RPMI7951 (cell line): Measurements from ENCODE around the gene GIT1. TPM values are rescaled to one million over a fixed set of nuclear protein-coding genes. Genes with fewer than 3 reads are reported as not detected.
A peak's percentile ranks its signal among the peaks of the same experiment; 100 is the strongest.

Experiments used
- DNase-seq: peaks from one replicate; pipeline ENCODE4 v3.0.0-alpha.2; 2012; ENCODE audit warnings: low read depth
- total RNA-seq: library from RNA; depleted of rRNA; stranded (reverse); fragments of >200 nt; shearing (Covaris generic); gene quantifications from 2 replicates; pipeline ENCODE4 v1.2.3, GENCODE V29; 2014

The GIT1 gene
- total RNA-seq, 1 experiment from 2014 or later = 12.0 TPM

DNA sequence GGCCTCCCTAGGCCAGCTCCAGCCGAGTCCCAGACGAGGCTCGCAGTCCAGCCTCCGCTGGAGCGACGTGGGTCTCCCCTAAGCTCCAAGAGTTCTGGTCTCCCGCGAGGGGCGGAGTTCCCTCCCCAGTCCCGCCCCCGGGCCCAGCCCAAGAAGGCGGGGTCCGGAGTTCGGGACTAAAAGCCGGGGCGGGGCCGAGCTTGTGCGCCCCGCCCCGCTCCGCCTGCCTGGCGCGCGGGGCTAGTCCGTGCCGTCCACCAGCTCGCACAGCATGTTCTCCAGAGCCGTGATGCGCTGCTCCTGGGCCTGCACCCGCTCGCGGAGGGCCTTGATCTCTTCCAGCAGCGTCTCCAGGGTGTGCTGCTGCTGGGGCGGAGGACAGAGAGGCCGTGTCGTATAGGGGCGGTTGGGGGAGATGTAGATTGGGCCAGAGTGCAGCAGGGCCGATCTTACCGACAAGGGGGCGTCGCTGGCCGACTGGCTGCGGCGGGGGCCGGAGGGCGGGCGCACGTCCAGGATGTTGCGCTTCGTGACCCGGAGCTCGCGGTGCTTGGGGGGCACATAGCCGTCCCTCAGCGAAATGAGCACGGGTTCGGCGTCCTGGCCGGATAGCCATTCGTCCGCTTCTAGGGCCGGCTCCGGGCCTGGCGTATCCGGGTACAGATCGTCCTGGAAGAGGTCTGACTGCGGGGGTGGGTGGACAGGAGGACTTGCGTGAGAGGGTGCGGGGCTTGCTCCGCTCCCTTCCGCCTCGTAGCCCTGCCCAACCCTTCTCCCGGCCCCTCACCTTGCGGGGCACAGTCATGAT is 26.2 kb upstream of the GIT1 start:
- DNase-seq = peak; percentile 41

DNA sequence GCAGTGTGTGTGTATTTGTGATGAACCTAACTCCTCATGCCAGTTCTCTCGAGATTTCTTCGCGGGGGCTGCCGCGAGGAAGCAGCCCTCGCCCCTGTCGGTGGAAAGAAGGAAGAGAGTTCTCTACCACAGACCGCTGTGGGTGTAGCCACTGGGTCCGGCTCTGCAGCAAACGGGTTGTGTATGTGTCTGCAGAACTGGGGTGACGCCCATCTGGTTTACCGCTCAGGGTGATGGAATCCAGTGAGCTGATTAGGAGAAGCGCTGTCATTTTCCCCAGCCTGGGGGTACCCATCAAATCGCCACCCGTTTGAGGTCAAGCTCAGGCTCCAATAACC is 25.6 kb upstream of the GIT1 start:
- DNase-seq = no peak

GRCh38 chr17:29614349-29615047 is 25.1 kb upstream of the GIT1 start:
- no peak for DNase-seq

DNA sequence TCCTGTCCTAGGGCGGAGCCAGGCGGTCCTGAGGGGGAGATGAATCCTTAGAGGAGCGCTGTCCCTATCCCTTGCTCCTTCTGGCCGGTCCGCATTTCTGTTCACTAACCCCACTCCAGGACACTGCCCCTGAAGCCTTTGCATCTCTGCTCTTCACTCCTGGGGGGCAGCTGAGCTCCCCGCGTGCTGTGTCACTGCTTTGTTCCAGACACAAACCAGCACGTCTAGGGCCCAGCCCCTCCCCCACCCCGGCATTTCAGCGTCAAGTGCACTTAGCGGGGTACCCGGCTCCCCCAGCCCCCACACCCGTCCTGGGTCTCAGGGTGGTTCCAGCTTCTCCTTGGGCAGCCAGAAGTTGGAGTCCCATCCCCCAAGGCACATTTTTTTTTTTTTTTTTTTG is 24.4 kb upstream of the GIT1 start:
- DNase-seq = no peak

GRCh38 chr17:29613352-29613837 is 23.9 kb upstream of the GIT1 start:
- DNase-seq = no peak

- no peak for DNase-seq
Measured at GRCh38 chr17:29612404-29613280, 23.2 kb upstream of the GIT1 start.

- no peak for DNase-seq
Measured at GRCh38 chr17:29612094-29612403, 22.6 kb upstream of the GIT1 start.

DNA sequence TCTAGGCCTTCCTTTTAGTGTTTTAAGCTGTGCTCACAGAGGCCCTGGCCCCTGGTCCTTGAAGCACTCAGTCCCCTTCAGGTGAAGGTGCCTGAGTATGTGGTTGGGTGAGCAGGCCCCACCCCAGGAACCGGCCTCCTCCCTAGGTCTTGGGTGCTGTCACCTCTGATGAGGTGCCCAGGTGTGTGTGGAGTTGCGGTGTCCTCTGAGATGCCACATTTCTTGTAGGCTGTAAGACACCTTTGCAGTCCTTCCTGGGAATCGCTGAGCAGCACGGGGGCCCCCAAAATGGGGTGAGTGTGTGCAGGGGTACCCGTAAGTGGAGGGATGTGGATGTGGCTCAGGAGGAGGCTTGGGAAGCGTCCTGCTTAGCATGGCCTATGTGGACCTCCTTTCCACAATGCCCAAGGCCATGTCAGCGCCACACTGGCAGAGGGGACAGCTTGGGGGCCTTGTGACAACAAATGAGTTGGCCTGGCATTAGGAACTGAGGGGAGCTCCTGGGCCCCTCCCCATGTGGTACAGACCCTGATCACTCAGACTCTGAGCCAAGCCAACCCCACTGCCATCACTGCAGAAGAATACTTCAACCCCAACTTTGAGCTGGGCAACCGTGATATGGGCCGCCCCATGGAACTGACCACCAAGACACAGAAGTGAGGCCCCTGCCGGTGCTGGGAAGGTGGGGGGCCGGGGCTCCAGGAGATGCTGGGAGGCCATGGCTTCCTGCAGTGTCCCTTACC is 22.1 kb upstream of the GIT1 start:
- DNase-seq = no peak

DNA sequence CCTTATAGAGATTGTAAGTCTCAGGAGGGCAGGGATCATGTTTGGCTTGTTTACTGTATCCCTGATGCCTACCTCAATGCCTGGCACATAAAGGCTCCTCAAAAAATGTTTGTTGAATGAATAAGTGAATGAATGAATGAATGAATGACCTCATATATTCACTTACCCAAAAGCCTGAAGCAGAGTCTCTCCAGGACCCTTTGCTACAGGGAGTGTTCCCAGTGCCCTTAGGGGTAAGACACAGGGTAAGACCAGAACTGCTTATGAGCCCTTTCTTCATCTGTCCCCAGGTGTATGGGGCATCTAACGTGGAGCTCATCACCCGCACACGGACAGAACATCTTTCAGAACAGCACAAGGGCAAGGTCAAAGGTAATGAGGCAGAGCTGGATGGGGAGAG is 20.9 kb upstream of the GIT1 start:
- DNase-seq = no peak

DNA sequence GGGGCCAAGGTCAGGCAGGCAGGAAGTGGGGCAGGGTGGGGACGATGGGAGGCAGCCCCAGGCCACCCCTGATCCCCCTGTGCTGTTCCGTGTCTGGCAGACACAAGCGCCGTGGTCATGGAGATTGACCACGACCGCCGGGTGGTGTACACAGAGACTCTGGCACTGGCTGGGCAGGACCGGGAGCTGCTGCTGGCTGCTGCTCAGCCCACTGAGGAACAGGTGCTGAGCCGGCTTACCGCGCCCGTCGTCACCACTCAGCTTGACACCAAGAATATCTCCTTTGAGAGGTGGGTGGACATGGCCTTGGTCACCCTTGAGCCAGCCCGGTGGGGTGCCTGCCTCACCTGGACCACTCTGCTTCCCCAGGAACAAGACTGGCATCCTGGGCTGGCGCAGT is 19.5 kb upstream of the GIT1 start:
- DNase-seq = no peak

DNA sequence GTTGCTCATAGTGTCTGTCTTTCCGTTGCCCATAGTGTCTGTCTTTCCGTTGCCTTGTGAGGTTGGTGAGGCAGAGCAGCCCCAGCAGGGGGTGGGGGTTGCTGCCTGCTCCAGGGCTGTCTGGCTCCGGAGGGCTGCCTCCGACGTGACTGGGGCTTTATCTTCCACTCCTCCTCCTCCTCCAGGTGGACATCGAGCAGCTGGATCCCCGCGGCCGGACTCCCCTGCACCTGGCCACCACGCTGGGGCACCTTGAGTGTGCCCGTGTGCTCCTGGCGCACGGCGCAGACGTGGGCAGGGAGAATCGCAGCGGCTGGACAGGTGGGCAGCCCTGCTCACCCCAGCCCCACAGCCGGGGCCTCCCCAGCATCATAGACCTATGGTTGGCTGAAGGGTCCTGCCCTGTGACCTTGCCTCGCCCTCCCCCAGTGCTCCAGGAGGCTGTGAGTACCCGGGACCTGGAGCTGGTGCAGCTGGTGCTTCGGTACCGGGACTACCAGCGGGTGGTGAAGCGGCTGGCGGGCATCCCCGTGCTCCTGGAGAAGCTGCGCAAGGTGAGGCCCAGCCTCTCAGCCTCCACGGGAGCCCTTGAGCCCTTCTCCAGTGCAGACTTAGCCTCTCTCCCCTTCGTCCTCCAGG is 18.2 kb upstream of the GIT1 start:
- no peak for DNase-seq

DNA sequence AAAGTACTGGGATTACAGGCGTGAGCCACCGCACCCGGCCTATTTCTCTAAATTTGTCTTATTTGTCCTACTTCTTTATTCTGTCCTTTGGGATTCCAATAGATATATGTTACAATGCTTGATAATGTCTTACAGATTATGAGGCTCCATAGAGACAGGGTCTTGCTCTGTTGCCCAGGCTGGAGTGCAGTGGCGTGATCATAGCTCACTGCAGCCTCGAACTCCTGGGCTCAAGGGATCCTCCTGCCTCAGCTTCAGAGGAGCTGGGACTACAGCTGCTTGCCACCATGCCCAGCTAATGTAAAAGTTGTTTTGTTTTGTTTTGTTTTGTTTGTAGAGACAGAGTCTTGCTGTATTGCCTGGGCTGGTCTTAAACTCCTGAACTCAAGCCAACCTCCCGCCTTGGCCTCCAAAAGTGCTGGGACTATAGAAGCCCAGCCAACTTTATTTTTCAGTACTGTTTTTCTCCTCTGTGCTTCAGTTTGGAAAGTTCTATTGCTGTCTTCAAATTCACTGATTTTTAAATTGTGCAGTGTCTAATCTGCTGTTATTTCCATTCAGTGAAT is 13.7 kb upstream of the GIT1 start:
- DNase-seq = no peak

- no peak for DNase-seq
Measured at GRCh38 chr17:29597361-29598172, 8.1 kb upstream of the GIT1 start.

DNA sequence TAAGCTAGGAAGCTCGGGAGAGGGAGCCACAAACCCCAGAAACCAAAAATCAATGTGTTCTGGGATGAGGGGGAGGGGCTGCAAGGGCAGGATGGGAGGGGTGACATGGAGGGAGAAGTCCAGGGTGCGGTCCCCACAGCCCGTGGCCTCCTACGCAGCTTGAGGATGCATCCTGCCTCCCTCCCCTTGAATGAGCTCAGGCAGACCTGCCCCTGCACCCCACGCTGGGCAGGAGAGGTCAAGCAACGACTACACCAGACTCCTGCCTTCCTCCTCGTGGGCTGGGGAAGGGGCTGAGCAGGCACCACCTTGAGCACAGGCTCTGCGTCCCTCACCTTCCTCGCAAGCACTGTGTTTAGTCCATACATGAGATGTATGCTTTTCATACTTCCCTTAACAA is 7.4 kb upstream of the GIT1 start:
- DNase-seq = no peak

GRCh38 chr17:29595943-29596774 is 6.7 kb upstream of the GIT1 start:
- no peak for DNase-seq

DNA sequence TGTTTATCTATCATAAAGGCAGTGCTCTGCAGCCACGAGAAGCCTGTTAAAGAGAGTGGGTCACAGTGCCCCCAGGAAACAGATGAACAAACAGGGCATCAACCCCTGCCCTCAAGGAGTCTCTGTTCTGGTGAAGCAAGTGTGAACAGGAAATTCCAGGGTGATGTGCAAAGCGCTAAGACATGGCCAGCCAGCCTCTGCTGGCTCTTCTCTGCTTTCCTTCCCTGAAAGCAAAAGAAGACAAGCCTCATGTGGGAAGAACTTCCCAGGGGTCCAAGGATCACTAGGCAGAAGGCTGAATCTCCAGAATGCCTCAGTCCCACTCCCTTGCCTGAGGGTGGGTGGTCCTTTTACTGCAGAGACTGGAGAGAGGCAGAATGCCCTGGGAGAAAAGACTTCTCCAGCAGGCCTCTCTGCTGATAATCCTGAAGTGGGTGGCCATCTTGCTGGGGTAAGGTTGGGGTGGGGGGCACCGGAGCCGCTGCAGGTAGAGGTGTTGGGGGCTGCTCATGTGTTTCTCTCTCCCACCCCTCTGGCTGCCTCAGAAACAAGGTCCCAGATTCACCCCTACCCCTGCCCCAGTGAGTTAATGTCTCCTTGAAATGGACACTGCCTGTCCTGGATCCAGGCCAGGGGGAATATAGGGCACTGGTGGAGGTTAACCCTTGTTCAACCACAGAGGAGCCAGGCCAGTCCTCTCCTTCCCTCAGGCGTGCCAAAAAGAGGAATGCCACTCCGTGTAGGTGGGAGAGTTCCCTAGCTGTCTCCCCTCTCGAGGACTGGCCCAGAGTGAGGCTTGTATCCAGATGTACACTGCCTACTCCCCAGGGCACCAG is 5.9 kb upstream of the GIT1 start:
- DNase-seq = no peak

DNA sequence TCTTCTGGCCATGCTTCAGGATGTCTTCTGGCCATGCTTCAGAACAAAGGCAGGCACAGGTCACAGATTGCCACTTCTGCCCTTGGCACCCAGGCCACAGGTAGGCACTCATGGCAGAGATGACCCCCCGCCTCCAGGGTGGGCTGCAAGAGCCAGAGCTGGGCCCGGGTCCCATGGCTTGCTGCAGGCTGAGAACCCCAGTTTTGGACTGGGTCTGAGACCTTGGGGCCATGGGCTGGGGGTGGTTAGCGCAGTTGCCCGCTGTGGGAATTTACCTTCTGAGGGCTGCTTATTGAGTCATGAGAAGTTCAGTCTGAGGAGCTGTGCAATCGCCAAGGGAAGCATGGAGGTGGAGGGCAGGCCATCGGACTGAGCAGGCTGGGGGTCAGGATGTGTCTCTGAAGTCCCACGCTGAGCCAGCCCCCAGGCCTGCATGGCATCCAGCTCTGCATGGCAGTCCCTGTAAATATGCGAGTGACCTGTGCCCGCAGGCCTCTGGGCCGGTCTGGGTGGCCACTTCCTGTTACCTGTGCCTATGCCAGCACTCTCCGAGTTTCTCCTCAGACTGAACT is 5.2 kb upstream of the GIT1 start:
- DNase-seq = no peak
